DMS 273 treated with DMSO at 0.1 percent for 48 hours (cell line): ENCODE results near the gene SLC39A13.

Experiments
- DNase-seq: peaks from one replicate; lab custom pipeline; 2025; lab: John Stamatoyannopoulos, UW

SLC39A13 gene

DNA sequence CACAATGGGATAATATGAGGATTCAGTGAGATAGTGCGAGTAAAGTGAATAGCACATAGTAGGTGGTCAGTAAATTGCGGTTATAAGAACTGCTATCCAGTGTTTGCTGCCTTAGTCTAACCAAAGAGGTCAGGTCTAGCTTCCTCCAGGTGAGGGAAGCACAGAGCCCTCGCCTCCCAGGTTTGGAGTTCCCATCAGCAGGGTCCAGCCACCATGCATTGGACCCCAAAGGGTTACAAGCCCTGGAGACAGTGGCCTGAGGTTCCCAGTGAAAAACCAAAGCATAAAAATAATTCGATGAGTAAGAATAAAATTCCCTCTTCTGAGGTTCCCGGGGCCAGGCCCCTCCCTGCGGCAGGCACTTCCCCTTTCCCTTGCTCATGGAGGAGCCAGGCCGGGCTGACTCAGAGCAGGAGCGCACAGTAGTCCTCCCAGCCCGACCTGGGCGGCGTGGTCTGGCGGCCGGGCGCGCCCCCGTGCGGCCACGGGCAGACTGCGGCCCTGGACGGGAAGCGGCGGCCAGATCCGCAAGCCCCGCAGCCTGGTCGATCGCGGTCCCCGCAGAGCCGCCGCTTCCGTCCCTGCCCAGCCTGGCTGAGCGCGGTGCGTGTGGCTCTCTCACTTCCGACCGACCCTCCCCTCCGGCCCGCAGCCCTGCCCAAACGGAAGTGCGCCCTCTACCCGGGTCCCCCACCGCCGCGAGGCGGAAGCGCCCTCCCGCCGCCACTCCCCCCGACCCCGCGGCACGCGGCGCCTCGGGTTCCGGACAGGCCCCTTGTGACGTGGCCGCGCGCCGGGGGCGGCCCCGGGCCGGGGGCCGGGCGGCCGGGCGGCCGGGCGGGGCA lies at the start of gene SLC39A13:
TSS of gene SLC39A13 (plus strand) at position 845 of the 845 bp plus-strand sequence. CDS start 1,505 bp downstream, outside the sequence.
- peak; percentile 72 for DNase-seq

DNA sequence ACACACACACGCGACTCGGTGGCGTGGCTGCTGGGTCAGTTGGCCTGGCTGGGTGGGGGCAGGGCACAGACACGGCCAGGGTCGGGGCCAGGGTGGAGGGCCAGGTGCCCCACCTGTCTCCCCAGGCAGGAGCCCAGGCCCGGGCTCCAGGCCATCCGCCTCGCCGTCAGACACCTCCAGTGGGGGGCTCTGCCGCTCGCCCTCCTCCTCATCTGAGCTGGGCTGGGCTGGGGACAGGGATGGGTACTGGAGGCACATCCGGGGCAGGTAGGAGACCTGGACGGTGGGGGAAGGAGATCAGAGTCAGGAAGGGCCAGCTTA lies 49.7 kb upstream of the SLC39A13 start:
- DNase-seq, result no peak

- no peak for DNase-seq
These were observed 49.2 kb upstream of the SLC39A13 start for GRCh38 chr11:47359162-47359561.

DNA sequence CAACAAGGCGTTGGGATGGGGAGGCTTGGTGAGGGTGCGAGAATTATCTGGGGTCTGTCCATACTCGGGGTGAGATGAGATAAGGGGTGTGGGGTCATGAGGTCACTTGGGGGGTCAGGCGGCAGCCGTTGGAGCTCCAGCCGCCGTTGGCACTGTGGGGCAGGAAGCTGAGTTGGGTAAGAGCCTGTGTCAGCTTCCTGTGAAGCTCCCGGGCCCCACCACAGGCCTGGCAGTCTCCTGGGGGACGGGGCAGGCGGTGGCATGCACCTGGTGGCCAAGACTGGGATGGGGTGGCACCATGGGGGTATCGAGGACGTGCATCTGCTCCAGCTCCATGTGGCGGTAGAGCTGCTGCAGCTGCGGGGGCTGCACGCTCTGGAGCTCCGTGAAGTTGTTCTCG lies 48.8 kb upstream of the SLC39A13 start:
- no peak for DNase-seq

- no peak for DNase-seq
These were observed 48.0 kb upstream of the SLC39A13 start for GRCh38 chr11:47360341-47360740.

GRCh38 chr11:47361419-47361818 lies 47.0 kb upstream of the SLC39A13 start:
- DNase-seq, result no peak

- DNase-seq, result no peak
These were observed 42.3 kb upstream of the SLC39A13 start for GRCh38 chr11:47366020-47366490.

DNA sequence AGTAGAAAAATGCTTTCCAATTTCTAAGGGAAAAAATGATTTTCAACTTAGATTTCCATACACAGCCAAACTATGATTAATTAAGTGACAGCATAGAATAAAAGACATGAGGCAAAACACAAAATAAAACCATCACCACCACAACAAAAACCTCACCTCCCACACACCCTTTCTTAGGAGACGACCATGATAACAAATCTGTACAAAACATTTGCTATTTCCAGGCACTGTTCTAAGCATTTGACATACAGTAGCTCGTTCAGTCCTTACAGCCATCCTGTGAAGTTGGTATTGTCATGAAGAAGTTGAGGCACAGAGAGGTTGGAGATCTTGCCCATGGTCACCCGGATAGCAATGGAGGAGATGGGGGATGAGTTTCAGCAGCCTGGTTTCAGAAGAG lies 38.7 kb upstream of the SLC39A13 start:
- DNase-seq, result no peak

- no peak for DNase-seq
These were observed 36.0 kb upstream of the SLC39A13 start for GRCh38 chr11:47372422-47372821.

DNA sequence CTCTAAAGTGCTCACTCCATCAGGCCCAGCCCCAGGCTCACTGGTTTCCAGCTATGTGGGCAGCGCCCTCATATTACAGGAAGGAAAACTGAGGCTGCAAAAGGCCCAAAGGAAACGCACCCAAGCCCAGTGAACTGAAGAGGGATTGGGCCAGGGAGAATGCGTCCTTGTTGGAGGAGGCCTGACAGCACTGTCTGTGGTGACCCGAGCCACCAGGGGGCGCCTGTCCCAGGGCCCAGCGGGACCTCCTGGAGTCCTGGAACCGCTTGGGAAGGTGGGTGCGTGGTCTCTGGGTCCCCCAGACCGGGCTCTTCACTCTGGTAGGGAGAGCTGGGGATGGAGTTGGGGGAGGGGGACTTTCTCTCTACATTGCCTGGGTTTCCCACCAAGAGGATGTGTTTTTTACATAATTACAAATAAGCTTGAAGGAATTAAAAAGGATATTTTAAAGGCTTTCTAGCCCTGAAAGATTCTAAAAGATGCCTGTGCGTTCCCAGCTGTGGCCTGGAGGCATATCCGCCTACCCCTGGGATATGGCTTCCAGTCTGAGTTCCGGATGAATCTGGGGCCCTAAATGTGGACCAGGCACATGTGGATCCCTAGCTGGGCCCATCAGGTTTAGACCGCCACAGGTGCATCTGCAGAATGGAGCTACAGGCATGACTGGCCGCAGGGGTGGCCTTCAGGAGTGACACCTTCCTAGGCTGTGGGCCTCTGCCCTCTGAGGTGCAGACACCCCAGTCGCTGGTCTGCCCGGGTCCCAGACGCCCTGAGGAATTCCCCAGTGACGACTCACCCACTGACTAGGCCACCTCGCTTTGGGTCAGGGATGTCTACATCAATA lies 34.3 kb upstream of the SLC39A13 start:
- no peak for DNase-seq

DNA sequence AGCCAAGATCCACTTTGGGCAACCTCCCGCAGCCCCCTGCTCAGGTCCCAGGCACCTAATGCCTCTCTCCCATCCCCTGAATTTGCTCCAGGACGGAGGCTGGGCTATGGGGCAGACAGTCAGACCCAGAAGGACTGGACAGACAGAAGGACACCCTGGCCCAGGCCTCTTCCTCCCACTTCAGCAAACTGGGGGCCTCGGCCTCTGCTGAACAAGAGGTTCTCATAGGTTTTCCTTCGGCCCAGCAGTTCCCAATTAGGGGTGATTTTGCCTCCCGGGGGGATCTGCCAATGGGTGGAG lies 33.7 kb upstream of the SLC39A13 start:
- DNase-seq, result no peak

DNA sequence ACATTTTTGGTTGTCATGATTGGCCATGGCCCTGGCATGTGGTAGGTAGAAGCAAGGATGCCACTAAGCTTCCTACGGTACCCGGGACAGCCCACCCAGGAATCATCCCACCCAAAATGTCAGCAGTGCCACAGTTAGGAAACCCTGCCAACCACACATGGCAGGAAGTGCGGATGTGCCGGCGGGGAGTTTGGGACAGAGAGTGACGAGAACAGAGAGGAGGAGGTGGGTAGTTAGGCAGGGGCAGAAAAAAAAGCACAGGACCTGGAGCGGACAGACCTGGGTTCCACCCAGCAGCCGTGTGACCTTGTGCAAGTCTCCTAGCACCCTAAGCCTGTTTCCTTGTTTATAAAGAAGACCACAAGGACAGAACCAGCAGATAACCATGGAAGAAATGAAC lies 33.4 kb upstream of the SLC39A13 start:
- no peak for DNase-seq

DNA sequence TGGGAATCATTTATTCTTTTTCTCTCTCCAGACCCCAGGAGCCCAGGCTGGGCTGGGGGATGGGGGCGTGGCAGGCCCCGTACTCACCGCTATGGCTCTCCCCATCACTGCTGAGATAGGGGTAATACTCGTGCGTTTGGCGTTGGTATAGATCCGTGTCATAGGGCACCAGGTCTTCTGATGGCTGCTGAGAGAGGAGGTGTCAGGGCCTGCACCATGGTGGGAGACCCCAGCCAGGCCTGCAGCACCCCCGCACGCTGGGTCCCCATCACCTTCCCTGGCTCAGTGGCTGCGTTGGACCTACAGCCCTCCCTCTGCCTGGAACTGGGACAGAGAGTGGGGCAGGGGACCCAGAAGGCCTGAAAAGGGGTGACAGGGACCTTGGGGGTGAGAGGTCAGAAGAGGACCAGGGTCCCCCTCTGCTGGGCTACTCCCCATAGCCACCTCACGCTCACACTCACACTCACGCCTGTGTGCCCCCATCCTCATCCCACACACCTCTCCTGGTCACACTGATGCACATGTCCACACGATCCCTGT lies 32.8 kb upstream of the SLC39A13 start:
- DNase-seq, result no peak

DNA sequence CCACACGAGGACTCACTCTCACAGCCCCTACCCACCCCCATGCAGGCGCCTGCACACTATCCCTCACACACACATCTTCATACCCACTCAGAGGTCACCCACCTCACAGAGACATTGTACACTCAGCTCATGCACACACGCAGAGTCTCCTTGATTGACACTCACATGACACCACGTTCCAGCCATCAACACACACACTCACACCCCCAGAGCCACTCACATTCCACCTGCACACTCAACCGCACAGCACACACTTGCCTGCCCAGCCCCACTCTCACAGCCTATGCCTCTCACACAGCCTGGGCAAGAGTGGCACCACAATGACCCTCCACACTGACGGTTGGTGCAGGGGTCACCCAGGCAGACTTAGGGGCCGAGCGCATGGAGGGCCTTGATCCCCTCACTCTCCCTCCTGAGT lies 32.3 kb upstream of the SLC39A13 start:
- DNase-seq, result no peak

GRCh38 chr11:47376525-47377371 lies 31.6 kb upstream of the SLC39A13 start:
- DNase-seq, result no peak

GRCh38 chr11:47377571-47378009 lies 30.8 kb upstream of the SLC39A13 start:
- DNase-seq, result no peak

DNA sequence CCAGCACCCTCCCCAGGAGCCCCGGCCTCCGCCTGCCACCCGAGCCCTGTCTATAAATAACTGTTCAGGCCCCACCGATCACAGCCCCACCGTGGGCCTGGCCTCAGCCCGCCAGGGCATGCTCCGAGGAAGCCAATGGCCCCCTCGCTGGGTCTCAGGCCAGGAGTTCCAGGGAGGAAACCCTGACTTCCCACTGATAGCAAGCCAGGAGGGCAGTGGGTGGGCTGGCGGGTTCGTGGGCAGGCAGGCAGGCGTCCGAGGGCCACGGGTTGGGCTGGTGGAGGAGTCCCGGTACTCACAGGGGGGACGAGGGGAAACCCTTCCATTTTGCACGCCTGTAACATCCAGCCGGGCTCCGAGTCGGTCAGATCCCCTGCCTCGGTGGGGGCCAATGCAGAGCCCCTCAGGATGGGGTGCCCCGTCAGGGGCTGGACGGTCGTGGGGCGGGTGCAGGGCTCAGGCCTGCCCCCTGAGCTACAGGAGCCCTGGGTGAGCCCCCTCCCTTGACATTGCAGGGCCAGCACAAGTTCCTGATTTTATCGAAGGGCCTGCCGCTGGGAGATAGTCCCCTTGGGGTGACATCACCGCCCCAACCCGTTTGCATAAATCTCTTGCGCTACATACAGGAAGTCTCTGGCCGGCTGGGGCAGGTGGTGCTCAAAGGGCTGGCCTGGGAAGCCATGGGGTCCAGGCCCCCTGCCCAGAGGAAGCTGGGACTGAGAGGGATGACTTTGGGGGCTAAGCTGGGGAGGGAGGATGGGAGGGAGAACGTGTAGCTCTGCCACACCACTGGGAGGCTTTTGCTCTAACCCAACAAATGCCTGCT lies 30.2 kb upstream of the SLC39A13 start, which contains the start of gene SPI1:
TSS of gene SPI1 (minus strand) at position 538 of the 826 bp plus-strand sequence. CDS start at position 344, 194 bp downstream.
- no peak for DNase-seq

- DNase-seq, result no peak
These were observed 29.6 kb upstream of the SLC39A13 start for GRCh38 chr11:47378836-47379170.

DNA sequence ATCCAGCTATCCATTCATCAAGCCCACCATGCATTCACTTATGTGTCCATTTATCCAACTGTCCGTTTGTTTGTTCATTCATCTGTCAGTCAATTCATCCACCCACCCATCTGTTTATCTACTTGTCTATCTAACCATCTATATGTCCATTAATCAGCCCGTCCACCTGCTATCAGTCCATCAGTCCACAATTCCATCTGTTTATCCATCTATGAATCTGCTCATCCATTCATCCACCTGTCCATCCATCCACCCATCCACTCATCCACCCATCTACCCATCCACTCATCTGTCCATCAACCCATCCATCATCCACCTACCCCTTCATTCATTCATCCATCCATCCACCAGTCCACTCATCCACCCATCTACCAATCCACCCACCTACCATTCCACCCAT lies 29.1 kb upstream of the SLC39A13 start:
- no peak for DNase-seq

GRCh38 chr11:47380078-47380477 lies 28.3 kb upstream of the SLC39A13 start:
- DNase-seq, result no peak

DNA sequence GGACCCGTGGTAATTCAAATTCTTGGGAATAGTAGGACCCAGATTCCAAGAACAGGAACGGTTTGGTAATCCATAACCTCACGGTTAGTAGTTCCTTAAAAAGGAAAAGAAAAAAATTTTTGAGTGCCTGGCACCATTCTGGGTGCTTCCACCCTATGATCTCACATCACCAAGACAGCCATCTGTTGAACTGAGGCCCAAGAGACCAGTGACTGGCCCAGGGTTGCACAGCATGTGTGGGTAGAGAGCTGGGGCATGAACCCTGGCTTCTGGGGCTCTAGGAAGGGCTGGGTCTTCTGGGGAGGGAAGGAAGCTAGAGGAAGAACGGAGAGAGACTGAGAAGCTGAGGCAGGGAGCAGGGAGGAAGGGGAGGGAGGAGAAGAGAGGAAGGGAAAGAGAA lies 25.3 kb upstream of the SLC39A13 start:
- DNase-seq, result no peak
